Smooth muscle cell (in vitro differentiated cells): ENCODE data around the gene C1QL4. TPM values are rescaled to one million over a fixed set of nuclear protein-coding genes. Genes with fewer than 3 reads are reported as not detected.

Experiments used
- DNase-seq: peaks from one replicate; lab custom pipeline; 2025; ENCODE audit not compliant: unreplicated experiment; lab: John Stamatoyannopoulos, UW
- H2AFZ ChIP-seq: fragments of 200-600 bp; sonication (generic); 2 replicates; pipeline ENCODE4 v1.6.0; 2016; ENCODE audit warnings: antibody characterized with exemption, low read depth, mild to moderate bottlenecking
- H3F3A ChIP-seq: fragments of 200-600 bp; sonication (generic); 2 replicates; pipeline ENCODE4 v1.6.0; 2017; ENCODE audit warnings: antibody characterized with exemption, low read depth
- H3K27ac ChIP-seq: fragments of 200-600 bp; sonication (generic); 2 replicates; pipeline ENCODE4 v1.5.1; 2016; ENCODE audit warnings: low read depth, mild to moderate bottlenecking
- H3K27me3 ChIP-seq: fragments of 200-600 bp; sonication (generic); 2 replicates; pipeline ENCODE4 v1.6.1; 2016; ENCODE audit warnings: low read depth, mild to moderate bottlenecking
- H3K36me3 ChIP-seq: fragments of 200-600 bp; sonication (generic); 2 replicates; pipeline ENCODE4 v1.5.1; 2016; ENCODE audit warnings: low read depth
- H3K4me1 ChIP-seq: fragments of 200-600 bp; sonication (generic); 2 replicates; pipeline ENCODE4 v1.5.1; 2016; ENCODE audit warnings: low read depth
- H3K4me2 ChIP-seq: fragments of 200-600 bp; sonication (generic); 2 replicates; pipeline ENCODE4 v1.6.0; 2016; ENCODE audit warnings: mild to moderate bottlenecking
- H3K4me3 ChIP-seq: fragments of 200-600 bp; sonication (generic); 2 replicates; pipeline ENCODE4 v1.5.1; 2016; ENCODE audit warnings: mild to moderate bottlenecking
- H3K79me2 ChIP-seq: fragments of 200-600 bp; sonication (generic); 2 replicates; pipeline ENCODE4 v1.6.0; 2016; ENCODE audit warnings: low read depth, mild to moderate bottlenecking
- H3K9ac ChIP-seq: fragments of 200-600 bp; sonication (generic); 2 replicates; pipeline ENCODE4 v1.6.0; 2016; ENCODE audit warnings: low read depth
- H3K9me3 ChIP-seq: fragments of 200-600 bp; sonication (generic); replicated peaks from 2 replicates; pipeline ENCODE4 v1.5.1; 2016; ENCODE audit warnings: low read depth
- H4K20me1 ChIP-seq: fragments of 200-600 bp; sonication (generic); 2 replicates; pipeline ENCODE4 v1.6.0; 2016; ENCODE audit warnings: low read depth
- WGBS: methylation state at CpG from one replicate; pipeline ENCODE4 v1.1.7; 2016; ENCODE audit warnings: low lambda C conversion rate; 5-methylcytosine and 5-hydroxymethylcytosine counted together
- polyA plus RNA-seq: library from polyadenylated mRNA; unstranded; fragments of >200 nt; fragmentation: Nextera tagmentation; extraction: Ambion mirVana; gene quantifications from 2 replicates; pipeline ENCODE4 v1.2.1, GENCODE V29; 2016
- total RNA-seq: library from RNA; depleted of rRNA; stranded (reverse); fragments of >200 nt; gene quantifications from 2 replicates; pipeline ENCODE4 v1.2.3, GENCODE V29; 2014
- TF ChIP-seq, protein P1 (sequence below): fragments of 200-600 bp; sonication (generic); IDR thresholded peaks from 2 replicates; pipeline ENCODE4 v1.5.1; 2017; ENCODE audit warnings: borderline replicate concordance, mild to moderate bottlenecking, antibody characterized with exemption; ENCODE audit not compliant: insufficient read depth, poor library complexity, severe bottlenecking

C1QL4 gene
- total and polyA plus RNA-seq, 2 experiments from 2014 or later, result 0.09 TPM; not detected in 1

DNA sequence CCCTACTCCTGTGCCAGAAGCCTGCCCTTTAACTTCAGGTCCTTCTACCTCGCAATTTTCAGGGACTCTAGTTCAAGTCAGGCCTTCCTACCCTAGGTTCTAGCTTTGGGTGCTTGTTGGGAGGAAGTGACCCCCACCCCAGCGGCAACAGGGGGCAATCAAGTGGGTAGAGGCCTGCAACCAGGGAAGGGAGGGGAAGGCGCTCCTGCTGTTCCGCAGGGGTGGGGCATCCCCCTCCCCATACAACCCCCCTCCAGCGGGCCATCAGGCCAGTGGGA is 42.2 kb downstream of the C1QL4 start:
- no peaks in the 10 kb centered on the region for H4K20me1 ChIP-seq
- H3K9me3 ChIP-seq, result no peaks in the 10 kb centered on the region
- no peak overlapping the region for H2AFZ ChIP-seq
- no peaks in the 10 kb centered on the region for H3K79me2 ChIP-seq
- peaks cover 61% of the 10 kb centered on the region for H3K27me3 ChIP-seq
- no peak overlapping the region for H3K27ac ChIP-seq
- no peak overlapping the region for H3K4me3 ChIP-seq
- H3K4me1 ChIP-seq, result no peaks in the 10 kb centered on the region
- no peaks in the 10 kb centered on the region for H3K36me3 ChIP-seq
- H3K4me2 ChIP-seq, result no peak overlapping the region
- 39% methylated on average over 4 of the region's 5 CpGs for WGBS
- H3F3A ChIP-seq, result no peaks in the 10 kb centered on the region
- DNase-seq, result no peak
- TF ChIP-seq, protein P1, sequence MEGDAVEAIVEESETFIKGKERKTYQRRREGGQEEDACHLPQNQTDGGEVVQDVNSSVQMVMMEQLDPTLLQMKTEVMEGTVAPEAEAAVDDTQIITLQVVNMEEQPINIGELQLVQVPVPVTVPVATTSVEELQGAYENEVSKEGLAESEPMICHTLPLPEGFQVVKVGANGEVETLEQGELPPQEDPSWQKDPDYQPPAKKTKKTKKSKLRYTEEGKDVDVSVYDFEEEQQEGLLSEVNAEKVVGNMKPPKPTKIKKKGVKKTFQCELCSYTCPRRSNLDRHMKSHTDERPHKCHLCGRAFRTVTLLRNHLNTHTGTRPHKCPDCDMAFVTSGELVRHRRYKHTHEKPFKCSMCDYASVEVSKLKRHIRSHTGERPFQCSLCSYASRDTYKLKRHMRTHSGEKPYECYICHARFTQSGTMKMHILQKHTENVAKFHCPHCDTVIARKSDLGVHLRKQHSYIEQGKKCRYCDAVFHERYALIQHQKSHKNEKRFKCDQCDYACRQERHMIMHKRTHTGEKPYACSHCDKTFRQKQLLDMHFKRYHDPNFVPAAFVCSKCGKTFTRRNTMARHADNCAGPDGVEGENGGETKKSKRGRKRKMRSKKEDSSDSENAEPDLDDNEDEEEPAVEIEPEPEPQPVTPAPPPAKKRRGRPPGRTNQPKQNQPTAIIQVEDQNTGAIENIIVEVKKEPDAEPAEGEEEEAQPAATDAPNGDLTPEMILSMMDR, result no peak
- no peak overlapping the region for H3K9ac ChIP-seq

DNA sequence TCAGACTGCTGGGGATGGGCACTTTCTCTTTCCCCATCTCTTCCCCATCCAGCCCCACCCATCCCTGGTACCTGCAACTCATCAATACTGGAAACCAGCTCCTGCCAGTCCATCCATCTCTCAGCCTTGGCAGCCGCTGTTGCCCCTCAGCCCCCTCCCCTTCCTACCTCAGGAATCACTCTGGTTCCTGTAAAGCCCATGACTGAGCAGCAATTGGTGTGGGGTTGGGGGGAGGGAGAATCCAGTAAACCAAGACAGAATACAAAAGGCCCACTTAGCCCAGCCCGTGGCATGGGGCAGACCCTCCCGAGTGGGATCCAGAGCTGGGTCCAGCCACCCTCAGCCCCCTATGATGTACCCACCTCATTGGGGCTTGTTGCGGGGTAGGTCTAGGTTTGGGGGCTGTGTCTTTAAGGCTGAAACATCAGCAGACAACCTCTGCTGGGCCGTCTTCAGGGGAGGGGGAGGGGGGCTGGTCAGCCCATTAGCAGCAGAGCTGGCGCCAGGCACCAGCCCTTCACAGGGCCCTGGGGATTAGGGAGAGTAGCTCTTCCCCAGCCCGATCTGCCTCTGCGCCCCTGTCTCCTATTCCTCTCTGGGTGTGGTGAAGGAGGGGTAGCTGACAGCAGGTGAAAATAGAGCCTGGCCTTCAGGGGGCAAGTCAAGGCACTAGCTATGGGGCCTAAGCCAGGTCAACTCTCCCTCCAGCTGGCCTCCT is 42.7 kb downstream of the C1QL4 start:
- DNase-seq, result no peak
- Histone ChIP-seq H3K4me3 (no peak overlapping the region), H2AFZ (no peak overlapping the region), H3K4me2 (no peak overlapping the region), H3F3A (no peaks in the 10 kb centered on the region), H3K9me3 (no peaks in the 10 kb centered on the region), H3K27ac (no peak overlapping the region), H3K36me3 (no peaks in the 10 kb centered on the region), H3K27me3 (peaks cover 61% of the 10 kb centered on the region), H3K79me2 (no peaks in the 10 kb centered on the region), H3K9ac (no peak overlapping the region), H4K20me1 (no peaks in the 10 kb centered on the region), H3K4me1 (no peaks in the 10 kb centered on the region)
- TF ChIP-seq, protein P1, result no peak
- WGBS, result 50% methylated on average over 8 of the region's 8 CpGs

DNA sequence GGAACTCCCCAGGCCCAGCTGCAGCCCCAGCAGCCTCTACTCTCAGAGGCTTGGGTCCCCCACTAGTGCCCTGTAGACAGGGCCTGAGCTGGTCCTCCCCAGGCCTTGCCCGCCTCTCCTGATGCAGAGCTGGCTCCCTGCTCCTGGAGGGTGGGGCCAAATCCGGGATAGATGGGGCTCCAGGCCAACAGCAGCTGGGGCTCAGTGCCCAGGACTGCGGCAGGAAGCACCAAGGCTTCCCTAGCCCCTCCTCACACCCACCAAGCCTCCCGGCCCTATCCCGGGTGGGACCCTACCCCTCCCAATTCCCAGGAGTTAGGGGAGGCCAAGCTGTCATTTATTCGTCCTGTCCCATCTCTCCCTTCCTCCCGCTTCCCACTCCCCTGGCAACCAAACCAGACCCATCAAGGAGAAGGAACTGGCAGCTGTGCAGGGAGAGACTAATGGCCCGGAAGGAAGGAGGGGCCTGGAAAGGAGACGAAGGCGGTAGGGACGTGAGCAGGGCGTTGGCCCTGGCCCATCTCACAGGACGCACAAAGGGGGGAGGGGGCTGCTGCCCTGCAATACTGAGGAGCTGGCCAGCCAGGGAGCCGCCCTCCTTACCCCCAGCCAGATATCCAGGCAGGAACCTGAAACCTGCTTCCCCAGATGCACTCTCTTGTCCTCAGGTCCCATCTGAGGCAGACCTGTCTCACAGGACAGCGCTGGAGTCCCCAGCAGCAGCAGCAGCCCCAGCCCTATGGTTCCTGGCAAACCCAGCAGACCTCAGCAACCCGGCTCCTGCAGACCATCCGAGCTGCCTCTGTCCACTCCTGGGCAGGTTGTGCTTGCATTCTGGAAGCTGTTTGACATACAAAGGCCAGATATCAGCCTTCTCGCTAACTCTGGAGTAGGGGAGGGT is 43.7 kb downstream of the C1QL4 start:
- WGBS, result 39% methylated on average over 17 of the region's 18 CpGs
- Histone ChIP-seq H3K9me3 (no peaks in the 10 kb centered on the region), H3K27ac (no peak overlapping the region), H3K79me2 (no peaks in the 10 kb centered on the region), H4K20me1 (no peaks in the 10 kb centered on the region), H3F3A (no peaks in the 10 kb centered on the region), H3K4me3 (no peak overlapping the region), H3K9ac (no peak overlapping the region), H2AFZ (no peak overlapping the region), H3K4me2 (no peak overlapping the region), H3K4me1 (no peaks in the 10 kb centered on the region), H3K27me3 (peaks cover 52% of the 10 kb centered on the region), H3K36me3 (no peaks in the 10 kb centered on the region)
- DNase-seq, result no peak
- TF ChIP-seq, protein P1, result no peak
